IPS-NIHi11 (cell line): Measurements from ENCODE around the gene DUSP1.

Source experiments
- DNase-seq: peaks from one replicate; pipeline ENCODE4 v3.0.0; 2012; ENCODE audit warnings: mixed read lengths, low spot score

DUSP1 gene

DNA sequence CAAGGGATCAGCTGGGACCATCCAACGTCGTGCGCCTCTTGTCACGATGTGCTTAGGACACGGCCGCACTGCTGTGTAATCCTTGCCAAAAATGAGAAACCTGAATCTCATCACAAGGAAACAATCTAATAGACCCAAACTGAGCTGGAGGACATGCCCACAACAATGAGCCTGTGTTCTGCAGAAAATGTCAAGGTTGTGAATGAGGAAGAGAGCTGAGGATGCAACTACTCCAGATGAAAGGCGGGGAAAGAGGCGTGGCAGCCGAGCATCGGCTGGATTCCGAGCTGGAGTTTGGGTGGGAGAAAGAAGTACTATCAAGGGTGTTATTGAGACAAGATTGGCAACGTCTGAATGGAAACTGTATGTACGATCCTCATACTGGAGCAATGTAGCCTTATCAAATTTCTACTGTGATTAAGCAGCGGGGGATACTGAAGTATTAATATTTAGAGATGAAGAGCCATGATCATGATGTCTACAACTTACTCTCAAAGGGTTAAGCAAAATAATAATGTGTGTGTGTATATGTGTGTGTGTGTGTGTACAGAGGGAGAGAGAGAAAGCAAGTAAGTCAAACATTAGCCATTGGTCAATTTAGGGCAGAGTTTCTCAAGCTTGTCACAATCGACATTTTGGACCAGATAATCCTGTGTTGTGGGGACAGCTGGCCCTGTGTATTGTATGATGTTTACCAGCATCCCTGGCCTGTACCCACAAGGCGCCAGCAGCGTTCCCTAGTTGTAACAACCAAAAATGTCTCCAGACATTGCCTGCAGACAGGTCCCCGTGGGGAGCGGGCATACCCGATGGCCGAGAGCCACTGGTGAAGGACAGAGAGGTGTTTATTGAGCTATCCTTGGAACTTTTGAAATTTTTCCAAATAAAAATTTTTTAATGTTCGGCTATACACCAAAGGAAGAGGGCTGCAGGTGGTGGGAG lies 46.5 kb downstream of the DUSP1 start:
- no peak for DNase-seq

DNA sequence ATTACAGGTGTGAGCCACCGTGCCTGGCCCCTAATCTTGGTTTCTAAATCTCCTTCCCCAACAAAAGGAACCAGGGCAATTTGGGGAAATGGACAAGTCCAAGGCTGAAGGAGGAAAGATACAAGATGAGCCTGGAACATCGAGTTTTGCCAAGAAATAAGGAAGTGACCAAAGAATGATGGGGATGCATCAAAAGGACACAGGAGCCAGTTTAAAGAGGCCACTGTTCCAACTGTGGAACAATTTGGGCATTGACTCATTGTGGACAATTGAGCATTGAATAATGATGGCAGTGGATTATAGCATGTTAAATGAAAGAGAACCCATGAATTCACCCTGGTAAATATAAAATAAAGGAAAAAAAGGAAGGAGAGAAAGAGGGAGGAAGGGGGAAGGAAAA lies 47.5 kb downstream of the DUSP1 start:
- no peak for DNase-seq

DNA sequence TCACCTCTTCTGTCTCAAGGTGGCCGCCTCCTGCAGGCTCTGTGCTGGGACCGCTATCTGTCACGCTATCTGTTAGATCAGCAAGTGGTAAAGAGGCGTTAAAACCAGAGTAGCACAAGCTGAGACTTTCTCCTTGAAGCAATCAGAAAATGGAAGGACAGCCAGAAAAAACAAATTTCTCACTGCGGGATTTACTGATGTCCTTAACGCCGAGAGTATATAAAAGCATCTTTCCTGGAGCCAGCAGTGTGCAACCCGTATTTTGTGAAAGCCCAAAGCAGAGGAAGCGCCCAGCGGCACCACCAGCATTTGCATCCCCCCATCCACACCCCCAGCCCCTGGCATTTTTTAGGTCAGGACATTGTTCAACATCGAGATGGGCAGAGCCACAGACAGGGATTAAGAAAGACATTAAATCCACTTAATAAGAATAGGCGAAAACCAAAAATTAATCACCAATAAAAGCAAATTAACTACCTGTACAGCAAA lies 48.6 kb downstream of the DUSP1 start:
- no peak for DNase-seq

DNA sequence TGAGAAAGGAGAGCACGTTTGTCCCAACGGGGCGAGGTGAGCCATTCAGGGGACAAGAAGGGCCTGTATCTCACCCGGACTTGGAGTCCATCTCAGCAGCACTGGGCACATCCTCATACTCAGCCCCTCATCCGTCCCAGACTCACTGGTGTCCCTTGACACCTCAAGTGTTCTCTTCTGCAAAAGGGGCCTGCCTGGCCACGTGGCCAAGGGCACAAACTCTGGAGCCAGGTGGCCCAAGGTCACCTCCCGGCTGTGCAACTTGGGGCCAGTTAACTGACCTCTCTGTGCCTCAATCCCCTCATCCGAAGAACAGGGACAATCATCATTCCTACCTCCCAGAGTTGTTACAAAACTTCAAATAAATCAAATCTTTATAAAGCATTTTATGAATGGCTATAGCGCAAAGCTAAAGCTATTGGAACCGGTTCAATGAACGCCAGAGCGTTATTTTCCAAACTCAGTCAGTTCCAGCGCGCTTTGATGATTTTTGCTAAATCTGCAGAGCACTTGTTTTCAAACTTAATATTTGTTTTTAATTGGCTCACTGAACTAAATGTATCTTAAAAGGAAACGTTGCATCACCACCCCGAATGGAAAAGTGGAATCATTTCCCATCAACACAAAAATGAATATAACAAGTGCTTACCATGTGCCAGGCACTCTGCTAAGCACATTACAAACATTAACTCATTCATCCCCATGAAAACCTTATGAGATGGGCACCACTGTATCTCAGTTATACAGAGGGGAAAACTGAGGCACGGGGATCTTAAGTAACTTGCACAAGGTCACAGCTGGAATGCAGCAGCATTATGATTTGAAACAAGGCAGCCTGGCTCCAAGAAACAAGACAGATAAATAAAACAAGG lies 49.3 kb downstream of the DUSP1 start:
- no peak for DNase-seq

DNA sequence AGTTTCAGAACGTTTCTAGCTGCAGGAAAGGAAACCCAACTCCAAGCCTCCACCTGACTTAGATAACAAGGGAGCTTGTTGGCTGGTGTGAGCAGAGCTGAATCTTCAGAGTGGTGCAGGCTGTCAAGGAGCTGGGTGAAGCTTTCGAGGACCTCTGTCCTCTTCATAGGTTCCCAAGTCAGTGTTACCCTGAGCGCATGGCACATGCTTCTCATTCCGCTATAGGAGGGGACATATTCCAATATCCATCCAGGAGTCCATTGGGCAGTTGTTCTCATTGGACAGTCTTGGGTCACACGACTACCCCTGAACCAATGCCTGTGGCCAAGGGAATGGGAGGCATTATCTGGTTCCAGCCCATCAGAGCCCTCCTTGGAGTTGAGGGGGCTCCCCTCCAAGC lies 50.3 kb downstream of the DUSP1 start:
- no peak for DNase-seq

DNA sequence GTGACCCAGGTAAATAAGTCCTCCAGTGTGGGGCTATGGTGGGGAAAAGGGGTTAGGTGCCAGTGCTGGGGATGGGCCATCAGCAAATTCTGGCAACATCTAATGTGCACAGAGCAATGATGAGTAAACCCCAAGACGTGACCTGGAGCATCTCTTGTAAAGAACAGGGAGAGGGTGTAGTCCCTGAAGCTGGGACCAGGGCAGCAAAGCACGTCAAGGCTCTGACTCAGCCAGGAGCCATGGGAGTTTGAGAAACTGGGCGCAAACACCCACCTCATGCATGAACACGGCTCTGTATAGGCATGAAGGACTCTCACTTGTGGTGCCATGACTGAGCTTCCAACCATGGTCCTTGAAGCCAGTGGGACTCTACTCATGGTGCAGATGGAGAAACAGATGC lies 51.8 kb downstream of the DUSP1 start:
- no peak for DNase-seq

DNA sequence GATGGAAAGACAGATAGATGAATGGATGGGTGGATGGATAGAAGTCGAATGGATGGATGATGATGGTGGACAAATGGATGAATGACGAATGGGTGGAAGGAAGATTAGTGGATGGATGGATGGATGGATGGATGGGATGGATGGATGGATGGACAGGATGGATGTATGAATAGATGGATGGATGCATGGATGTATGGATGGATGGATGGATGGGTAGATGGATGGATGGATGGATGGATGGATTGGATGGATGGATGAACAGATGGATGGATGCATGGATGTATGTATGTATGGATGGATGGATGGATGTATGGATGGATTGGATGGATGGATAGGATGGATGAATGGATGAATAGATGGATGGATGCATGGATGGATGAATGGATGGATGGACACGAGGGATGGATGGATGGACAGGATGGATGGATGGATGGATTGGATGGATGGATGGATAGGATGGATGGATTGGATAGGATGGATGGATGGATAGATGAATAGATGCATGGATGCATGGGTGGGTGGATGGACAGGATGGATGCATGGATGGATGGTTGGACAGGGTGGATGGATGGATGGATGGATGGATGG lies 52.4 kb downstream of the DUSP1 start:
- DNase-seq: no peak
